K562 (cell line): ENCODE measurements around the gene PAPOLB. TPM values are rescaled to one million over a fixed set of nuclear protein-coding genes. Genes with fewer than 3 reads are reported as not detected.

Experiments
- ARID3B ChIP-seq: fragments of 250-450 bp; sonication (Bioruptor Pico); IDR thresholded peaks from 2 replicates; pipeline ENCODE4 v1.4.0; 2020; ENCODE audit warnings: borderline replicate concordance
- ERF ChIP-seq: fragments of 450-650 bp; formaldehyde crosslinking; IDR thresholded peaks from 2 replicates; pipeline ENCODE4 v1.4.0; 2020; ENCODE audit warnings: mild to moderate bottlenecking, mixed read lengths
- ESRRA ChIP-seq: fragments of 450-650 bp; IDR thresholded peaks from 2 replicates; pipeline ENCODE4 v1.6.1; 2014; ENCODE audit warnings: low read depth, mild to moderate bottlenecking, moderate library complexity, borderline replicate concordance
- HMGN3 ChIP-seq: IDR thresholded peaks from 2 replicates; pipeline ENCODE4 v1.6.1; 2011; ENCODE audit warnings: borderline replicate concordance, low read depth, mild to moderate bottlenecking, mixed read lengths, low read length; ENCODE audit not compliant: insufficient read length; ENCODE audit errors: extremely low read depth
- KDM1A ChIP-seq, 2 experiments: fragments of 450-650 bp; IDR thresholded peaks; 2 replicates each; pipeline ENCODE4 v1.6.1; 2016; ENCODE audit warnings: mild to moderate bottlenecking in 2 of 2
- MCM5 ChIP-seq: fragments of 450-650 bp; IDR thresholded peaks from 2 replicates; pipeline ENCODE4 v1.6.1; 2016; ENCODE audit warnings: low read depth
- MYBL2 ChIP-seq, 2 experiments: fragments of 450-650 bp in 1 of 2; sonication (generic) in 1 of 2; formaldehyde crosslinking in 1 of 2; IDR thresholded peaks; 2 replicates each; pipeline versions ENCODE4 v1.6.1 to v1.8.1; 2017 to 2022; ENCODE audit warnings: borderline replicate concordance in 1 of 2, inconsistent platforms in 1 of 2, low read depth in 1 of 2, mild to moderate bottlenecking in 1 of 2, missing genetic modification reagents in 1 of 2, moderate library complexity in 1 of 2
- NFXL1 ChIP-seq: fragments of 450-650 bp; formaldehyde crosslinking; IDR thresholded peaks from 2 replicates; pipeline ENCODE4 v1.4.0; 2021; ENCODE audit warnings: mild to moderate bottlenecking
- PHF20 ChIP-seq: fragments of 450-650 bp; IDR thresholded peaks from 2 replicates; pipeline ENCODE4 v1.6.1; 2018; ENCODE audit not compliant: partially characterized antibody
- POLR2AphosphoS2 ChIP-seq: IDR thresholded peaks from 2 replicates; pipeline ENCODE4 v1.6.1; 2012; ENCODE audit warnings: low read length, improper control_type of control experiment
- PPARD ChIP-seq: fragments of 250-450 bp; sonication (Bioruptor Pico); IDR thresholded peaks from 2 replicates; pipeline ENCODE4 v1.8.0; 2022; ENCODE audit warnings: inconsistent platforms, mild to moderate bottlenecking, moderate library complexity
- RFX5 ChIP-seq: IDR thresholded peaks from 2 replicates; pipeline ENCODE4 v1.6.1; 2011; ENCODE audit warnings: low read depth, mild to moderate bottlenecking, improper control_type of control experiment, low read length
- SFPQ ChIP-seq: fragments of 200-400 bp; formaldehyde crosslinking; IDR thresholded peaks from 2 replicates; pipeline ENCODE4 v1.6.1; 2017; ENCODE audit warnings: mild to moderate bottlenecking, low read depth, low read length, moderate library complexity
- SIN3A ChIP-seq, 2 experiments: fragments of 150-350 bp in 1 of 2; IDR thresholded peaks; 2 replicates each; pipeline ENCODE4 v1.6.1; 2011 to 2016; ENCODE audit warnings: borderline replicate concordance in 2 of 2, low read depth in 2 of 2, low read length in 2 of 2, mild to moderate bottlenecking in 2 of 2, moderate library complexity in 2 of 2; ENCODE audit not compliant: control insufficient read depth in 1 of 2
- SMAD4 ChIP-seq: fragments of 250-450 bp; sonication (Bioruptor Pico); conservative IDR thresholded peaks from 2 replicates; pipeline ENCODE4 v1.8.0; 2021; ENCODE audit warnings: inconsistent platforms, mild to moderate bottlenecking, moderate library complexity
- SPI1 ChIP-seq: IDR thresholded peaks from 2 replicates; pipeline ENCODE4 v1.6.1; 2011; ENCODE audit warnings: low read depth, low read length, control low read depth, borderline replicate concordance
- TAF9B ChIP-seq: fragments of 450-650 bp; IDR thresholded peaks from 2 replicates; pipeline ENCODE4 v1.6.1; 2018; ENCODE audit warnings: mild to moderate bottlenecking; ENCODE audit not compliant: partially characterized antibody
- TCFL5 ChIP-seq: fragments of 250-450 bp; sonication (Bioruptor Pico); conservative IDR thresholded peaks from 2 replicates; pipeline ENCODE4 v1.6.1; 2021; ENCODE audit warnings: mild to moderate bottlenecking, moderate library complexity, matching md5 sums
- TFAM ChIP-seq: fragments of 250-450 bp; sonication (Bioruptor Pico); conservative IDR thresholded peaks from 2 replicates; pipeline ENCODE4 v1.5.0; 2021; ENCODE audit warnings: mild to moderate bottlenecking, moderate library complexity
- YY1 ChIP-seq, 3 experiments: IDR thresholded peaks; 2 replicates each; pipeline ENCODE4 v1.6.1; 2011; ENCODE audit warnings: low read length in 2 of 3, mild to moderate bottlenecking in 2 of 3, moderate library complexity in 2 of 3, borderline replicate concordance in 1 of 3, control low read depth in 1 of 3, low read depth in 1 of 3; ENCODE audit not compliant: insufficient read depth in 3 of 3, insufficient replicate concordance in 2 of 3, control insufficient read depth in 1 of 3, insufficient read length in 1 of 3; ENCODE audit errors: extremely low read depth in 1 of 3
- ZFPM2 ChIP-seq: fragments of 250-450 bp; sonication (Bioruptor Pico); IDR thresholded peaks from 2 replicates; pipeline ENCODE4 v1.5.1; 2022; ENCODE audit warnings: mild to moderate bottlenecking
- ZNF740 ChIP-seq, 3 experiments: fragments of 200-800 bp in 1 of 3; sonication (Bioruptor generic) in 1 of 3; sonication (generic) in 1 of 3; formaldehyde crosslinking in 1 of 3; IDR thresholded peaks; 2 replicates each; pipeline versions ENCODE4 v1.6.1 to v1.8.0; 2016 to 2022; ENCODE audit warnings: mild to moderate bottlenecking in 2 of 3, missing compliant biosample characterization in 2 of 3, missing genetic modification characterization in 2 of 3, missing genetic modification reagents in 1 of 3
- polyA plus RNA-seq, 8 experiments: library from polyadenylated mRNA; depleted of rRNA in 4 of 8; stranded (reverse) in 5 of 8; unstranded in 3 of 8; fragments of >200 nt; fragmentation: Nextera tagmentation in 2 of 8; fragmentation: Illumina TruSeq in 1 of 8; extraction: Ambion mirVana in 2 of 8; extraction: Trizol in 1 of 8; gene quantifications; 2 replicates each; pipeline versions ENCODE4 v1.2.1 to v1.2.3, GENCODE V29; 2011 to 2014; ENCODE audit warnings: inconsistent platforms in 1 of 8, missing spikeins in 1 of 8
- total RNA-seq, 7 experiments: library from RNA; depleted of rRNA in 6 of 7; stranded (reverse); fragments of >200 nt in 6 of 7; fragmentation: Illumina TruSeq in 2 of 7; extraction: Trizol in 2 of 7; gene quantifications; 2 replicates each; pipeline versions ENCODE4 v1.2.1 to v1.2.3, GENCODE V29; 2011 to 2021; ENCODE audit warnings: low replicate concordance in 1 of 7

Gene PAPOLB
- total and polyA plus RNA-seq, 9 of the 15 experiments (the other 6 are each of a cell fraction or from before 2014, with no cell fraction given) = 0.04 to 0.33 (median 0.16) TPM; not detected in 4

GRCh38 chr7:4883372-4884144 is 21.7 kb upstream of the PAPOLB start, which contains the start of gene RADIL (continued):
- no peak for TF ChIP-seq ZNF740 (CRISPR knock-in tag; IDR thresholded peaks at IDR 0.05)
- TF ChIP-seq ZNF740 (tag; IDR thresholded peaks at IDR 0.05) = no peak
- TF ChIP-seq MYBL2 (IDR thresholded peaks at IDR 0.05; ENCODE audit: low read depth) = no peak
- TF ChIP-seq MYBL2 (CRISPR knock-in tag; IDR thresholded peaks at IDR 0.05; ENCODE audit: borderline replicate concordance) = no peak
- no peak for TF ChIP-seq PPARD
- no peak for TF ChIP-seq SFPQ
- no peak for TF ChIP-seq RFX5
- TF ChIP-seq SIN3A (IDR thresholded peaks at IDR 0.05; ENCODE audit: borderline replicate concordance in 2 of 2, control insufficient read depth in 1 of 2, low read depth in 2 of 2, low read length in 2 of 2) = peak; percentile 35 to 70; a peak in 1 of 4 replicates
- no peak for TF ChIP-seq ARID3B
- TF ChIP-seq PHF20 = no peak
- TF ChIP-seq NFXL1 (CRISPR knock-in tag) = no peak
- TF ChIP-seq ESRRA = 0 out of 2 replicates have a peak, but pooled peaks have one; percentile 20
- no peak for TF ChIP-seq ZFPM2 (CRISPR knock-in tag)
- no peak for TF ChIP-seq TFAM (CRISPR knock-in tag)
- no peak for TF ChIP-seq POLR2AphosphoS2
- TF ChIP-seq SPI1 = no peak
- TF ChIP-seq YY1 (IDR thresholded peaks at IDR 0.05; ENCODE audit: borderline replicate concordance in 1 of 3, control insufficient read depth in 1 of 3, extremely low read depth in 1 of 3, insufficient read depth in 3 of 3, insufficient read length in 1 of 3, insufficient replicate concordance in 2 of 3, low read depth in 1 of 3, low read length in 2 of 3) = peak in 1 of 3 experiments; percentile 54
- TF ChIP-seq KDM1A (IDR thresholded peaks at IDR 0.05) = no peak
- peak; percentile 66 for TF ChIP-seq SMAD4 (CRISPR knock-in tag)
- TF ChIP-seq TCFL5 (CRISPR knock-in tag) = no peak
- no peak for TF ChIP-seq MCM5
- no peak for TF ChIP-seq ERF (CRISPR knock-in tag)
- TF ChIP-seq HMGN3 = peak; percentile 43
- no peak for TF ChIP-seq TAF9B
